ENCODE measurements around the gene PDE4D. TPM values are rescaled to one million over a fixed set of nuclear protein-coding genes. Genes with fewer than 3 reads are reported as not detected.

PDE4D gene
- polyA plus RNA-seq, 3 donors: 1.3 to 22.7 (median 11.0) TPM

- no peak overlapping the region for H3K27ac ChIP-seq (ENCODE audit: low read depth, low read length)
- 11 to 14% (median 14%) methylated on average over 7 of the region's 7 CpGs for WGBS, 3 donors
These were observed 525.6 kb downstream of the PDE4D start for GRCh38 chr5:59367791-59368394.

DNA sequence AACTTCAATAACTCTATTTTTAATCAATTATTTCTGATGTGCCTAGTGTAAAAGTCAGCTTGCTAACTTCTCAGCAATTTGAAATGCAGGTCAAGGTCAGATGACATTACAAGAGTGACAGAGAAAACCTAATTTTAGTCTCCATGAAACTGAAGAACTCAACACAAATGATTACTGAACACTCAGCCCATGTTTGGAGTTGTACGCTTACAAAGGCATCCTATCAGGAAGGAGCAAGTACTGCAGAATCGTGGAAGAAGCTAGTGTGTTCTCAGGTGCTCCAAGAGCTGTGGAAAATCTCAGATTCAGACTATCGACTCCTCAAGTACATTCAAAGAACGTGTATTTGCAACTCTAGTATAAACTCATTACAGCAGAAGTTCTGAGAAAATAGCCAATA, 526.7 kb downstream of the PDE4D start:
- 48 to 91% (median 89%) methylated on average over 4 of the region's 4 CpGs for WGBS, 3 donors
- H3K27ac ChIP-seq (ENCODE audit: low read depth, low read length): no peak overlapping the region

DNA sequence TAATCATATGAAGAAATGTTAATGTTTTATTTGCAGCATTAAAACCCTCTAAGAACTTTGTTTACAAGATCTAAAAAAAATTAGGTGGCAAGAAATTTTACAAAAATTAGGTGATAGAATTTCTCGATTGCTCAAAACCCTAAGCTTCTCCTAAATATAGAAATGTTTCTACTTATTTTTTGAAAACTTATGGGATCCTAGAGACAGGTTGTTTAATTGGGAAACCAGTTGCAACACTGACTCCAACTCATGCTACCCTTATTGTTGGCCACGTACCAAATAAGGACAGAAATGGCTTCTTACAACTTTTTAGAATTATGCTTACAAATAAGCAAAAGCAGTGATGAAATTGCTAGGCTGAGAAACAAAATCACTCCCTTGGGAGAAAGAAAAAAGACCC, 531.1 kb downstream of the PDE4D start:
- WGBS, 3 donors: 58 to 88% (median 61%) methylated on average over 2 of the region's 2 CpGs

GRCh38 chr5:59361454-59361853, 532.1 kb downstream of the PDE4D start:
- WGBS, 3 donors: 54 to 90% (median 86%) methylated on average over 1 of the region's 1 CpG
- no peak overlapping the region for H3K27ac ChIP-seq (ENCODE audit: low read depth, low read length)

More for the DNA sequence above, 531.1 kb downstream of the PDE4D start:
- no peak overlapping the region for H3K27ac ChIP-seq (ENCODE audit: low read depth, low read length)

GRCh38 chr5:59360130-59360555, 533.4 kb downstream of the PDE4D start:
- H3K27ac ChIP-seq (ENCODE audit: low read depth, low read length): no peak overlapping the region
- 62 to 85% (median 64%) methylated on average over 7 of the region's 7 CpGs for WGBS, 3 donors

- WGBS, 3 donors: 53 to 69% (median 62%) methylated on average over 5 of the region's 5 CpGs
- H3K27ac ChIP-seq (ENCODE audit: low read depth, low read length): no peak overlapping the region
These were observed 535.3 kb downstream of the PDE4D start for GRCh38 chr5:59358005-59358861.

DNA sequence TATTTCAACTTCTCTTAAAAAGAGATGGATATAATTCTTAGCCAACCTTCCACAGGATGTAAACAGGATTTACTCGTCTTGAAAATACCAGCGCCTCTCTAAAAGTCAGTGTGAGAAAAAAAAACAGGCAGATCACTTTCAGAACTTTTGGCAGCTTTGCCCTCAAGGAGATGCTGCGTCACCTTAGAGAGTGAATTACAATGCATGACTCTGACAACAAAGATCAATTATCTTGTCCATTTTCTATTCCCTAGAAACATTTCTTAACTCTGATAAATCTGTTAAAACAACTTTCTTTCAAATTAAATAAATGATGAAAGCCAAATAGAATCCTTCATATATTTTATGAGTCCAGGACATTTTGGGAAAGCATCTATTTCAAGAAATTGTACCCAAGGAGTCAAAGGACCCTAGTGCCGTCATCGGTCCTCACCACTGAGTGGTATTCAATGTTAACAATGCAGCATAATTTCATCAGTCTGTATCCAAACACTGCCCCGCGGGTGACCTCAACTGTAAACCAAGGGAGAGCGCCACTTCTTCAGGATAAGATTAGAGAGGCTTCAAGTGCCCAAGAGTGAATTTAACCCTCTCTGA, 536.0 kb downstream of the PDE4D start:
- WGBS, 3 donors: 36 to 49% (median 44%) methylated on average over 8 of the region's 8 CpGs
- H3K27ac ChIP-seq (ENCODE audit: low read depth, low read length): no peak overlapping the region

GRCh38 chr5:59356813-59357380, 536.6 kb downstream of the PDE4D start:
- WGBS, 3 donors: 47 to 52% (median 49%) methylated on average over 12 of the region's 12 CpGs
- peak overlapping the region; percentile 9 for H3K27ac ChIP-seq (ENCODE audit: low read depth, low read length)

DNA sequence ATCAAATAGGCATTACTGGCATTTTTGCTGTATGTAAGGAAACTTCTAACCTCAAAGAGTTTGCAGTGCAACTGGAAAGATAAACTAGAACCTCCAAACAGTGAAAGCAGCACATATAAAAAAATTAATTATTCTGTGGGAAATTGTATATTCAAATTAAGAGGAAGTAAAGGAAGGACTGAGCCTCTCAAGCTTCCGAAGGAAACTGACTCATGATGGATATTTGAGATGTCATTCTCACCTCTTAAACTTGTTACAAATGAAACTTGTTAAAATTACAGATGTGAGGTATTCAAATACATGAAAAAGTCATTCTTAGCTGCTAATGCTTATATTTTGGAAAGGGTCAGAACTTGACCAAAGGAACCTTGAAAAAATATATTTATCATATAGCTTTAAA, 538.7 kb downstream of the PDE4D start:
- 49 to 88% (median 56%) methylated on average over 1 of the region's 1 CpG for WGBS, 3 donors
- H3K27ac ChIP-seq (ENCODE audit: low read depth, low read length): no peak overlapping the region

- 85 to 90% (median 87%) methylated on average over 5 of the region's 5 CpGs for WGBS, 3 donors
- no peak overlapping the region for H3K27ac ChIP-seq (ENCODE audit: low read depth, low read length)
These were observed 539.3 kb downstream of the PDE4D start for GRCh38 chr5:59354274-59354673.

DNA sequence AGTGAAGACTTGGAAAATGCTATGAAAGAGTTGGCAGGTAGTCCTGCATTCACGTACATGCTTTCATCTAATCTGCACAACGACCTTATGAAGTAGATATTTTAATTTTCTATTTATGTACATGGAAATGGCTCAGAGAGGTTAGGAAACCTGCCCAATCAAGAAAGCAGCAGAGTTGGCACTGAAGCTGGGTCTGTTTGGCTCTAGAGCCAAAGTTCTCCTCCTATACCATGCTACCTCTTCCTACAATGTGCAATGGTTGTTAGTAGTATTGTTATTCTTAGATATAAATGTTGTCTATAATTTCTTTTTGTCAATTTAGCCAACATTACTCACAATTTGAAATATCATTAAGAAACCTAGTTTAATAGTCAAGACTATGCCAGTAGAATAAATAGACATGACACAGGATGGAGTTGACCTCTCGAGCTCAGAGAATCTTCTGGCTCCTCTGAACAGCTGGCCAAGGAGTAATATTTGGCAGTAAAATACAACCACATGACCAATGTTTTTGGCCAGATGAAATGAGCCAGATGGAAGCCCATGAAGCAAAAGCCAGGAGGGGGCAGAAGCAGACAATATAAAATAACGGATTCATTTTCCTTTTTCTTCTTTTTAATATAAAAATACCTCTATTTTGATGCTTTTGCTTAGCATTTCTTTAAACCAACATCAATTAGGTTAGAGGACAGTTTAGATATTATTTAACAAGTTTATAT, 542.3 kb downstream of the PDE4D start:
- H3K27ac ChIP-seq (ENCODE audit: low read depth, low read length): no peak overlapping the region
- WGBS, 3 donors: 36 to 48% (median 46%) methylated on average over 4 of the region's 4 CpGs

- H3K27ac ChIP-seq (ENCODE audit: low read depth, low read length): no peak overlapping the region
These were observed 545.3 kb downstream of the PDE4D start for GRCh38 chr5:59348189-59348588.

GRCh38 chr5:59346982-59347381, 546.5 kb downstream of the PDE4D start:
- no peak overlapping the region for H3K27ac ChIP-seq (ENCODE audit: low read depth, low read length)
- WGBS, 3 donors: 63 to 78% (median 73%) methylated on average over 1 of the region's 1 CpG

DNA sequence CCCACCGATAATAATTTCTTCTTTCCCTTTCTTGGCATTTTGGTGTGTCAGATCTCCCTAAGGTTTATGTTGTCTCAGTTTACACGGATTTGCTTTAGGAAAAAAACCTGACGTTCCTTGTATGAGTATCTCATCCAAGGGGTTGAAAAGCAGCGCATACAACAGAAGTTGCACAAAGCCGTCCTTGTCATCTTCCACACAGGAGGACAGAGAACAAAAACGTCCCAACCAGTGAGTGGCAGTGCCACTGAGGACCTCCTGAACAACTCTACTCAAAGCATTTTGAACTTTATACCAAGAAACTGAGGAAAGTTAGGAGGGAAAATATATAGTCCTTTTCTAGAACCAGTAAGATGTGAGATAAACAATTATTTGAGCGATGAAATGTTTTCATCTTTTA, 547.0 kb downstream of the PDE4D start:
- H3K27ac ChIP-seq (ENCODE audit: low read depth, low read length): no peak overlapping the region
- 72 to 90% (median 83%) methylated on average over 7 of the region's 7 CpGs for WGBS, 3 donors

GRCh38 chr5:59342181-59342580, 551.3 kb downstream of the PDE4D start:
- H3K27ac ChIP-seq (ENCODE audit: low read depth, low read length): no peak overlapping the region
- 62 to 80% (median 76%) methylated on average over 3 of the region's 3 CpGs for WGBS, 3 donors

DNA sequence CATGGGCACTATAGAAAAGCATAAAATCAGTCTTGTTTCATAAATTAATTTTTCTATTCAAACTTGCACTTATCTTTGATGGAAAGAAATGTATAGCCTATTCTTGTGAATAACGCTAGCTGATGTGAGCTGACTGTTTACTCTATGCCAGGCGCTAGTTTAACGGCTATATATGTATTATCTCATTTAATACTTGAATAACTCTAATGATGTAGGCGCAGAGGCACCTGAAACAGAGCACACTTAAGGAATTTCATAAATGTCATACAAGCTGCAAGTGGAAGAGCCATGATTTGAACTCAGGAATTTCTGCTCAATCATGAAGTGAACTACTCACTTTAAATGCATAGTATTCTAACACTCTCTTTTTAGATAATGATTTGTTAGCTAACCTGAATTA, 551.8 kb downstream of the PDE4D start:
- WGBS, 3 donors: 96 to 99% (median 96%) methylated on average over 4 of the region's 4 CpGs
- no peak overlapping the region for H3K27ac ChIP-seq (ENCODE audit: low read depth, low read length)

- 91 to 99% (median 98%) methylated on average over 2 of the region's 2 CpGs for WGBS, 3 donors
- no peak overlapping the region for H3K27ac ChIP-seq (ENCODE audit: low read depth, low read length)
These were observed 552.4 kb downstream of the PDE4D start for GRCh38 chr5:59341155-59341554.

- no peak overlapping the region for H3K27ac ChIP-seq (ENCODE audit: low read depth, low read length)
- WGBS, 3 donors: 48 to 98% (median 95%) methylated on average over 1 of the region's 1 CpG
These were observed 552.9 kb downstream of the PDE4D start for GRCh38 chr5:59340637-59341036.

GRCh38 chr5:59337240-59337639, 556.3 kb downstream of the PDE4D start:
- WGBS, 3 donors: 55 to 77% (median 61%) methylated on average over 8 of the region's 8 CpGs

More at GRCh38 chr5:59337240-59337639, 556.3 kb downstream of the PDE4D start:
- H3K27ac ChIP-seq (ENCODE audit: low read depth, low read length): no peak overlapping the region

All from adipose tissue (tissue), 3 donors.